ENCODE data around the gene TNK1.
A peak's percentile ranks its signal among the peaks of the same experiment; 100 is the strongest.

TNK1 gene

DNA sequence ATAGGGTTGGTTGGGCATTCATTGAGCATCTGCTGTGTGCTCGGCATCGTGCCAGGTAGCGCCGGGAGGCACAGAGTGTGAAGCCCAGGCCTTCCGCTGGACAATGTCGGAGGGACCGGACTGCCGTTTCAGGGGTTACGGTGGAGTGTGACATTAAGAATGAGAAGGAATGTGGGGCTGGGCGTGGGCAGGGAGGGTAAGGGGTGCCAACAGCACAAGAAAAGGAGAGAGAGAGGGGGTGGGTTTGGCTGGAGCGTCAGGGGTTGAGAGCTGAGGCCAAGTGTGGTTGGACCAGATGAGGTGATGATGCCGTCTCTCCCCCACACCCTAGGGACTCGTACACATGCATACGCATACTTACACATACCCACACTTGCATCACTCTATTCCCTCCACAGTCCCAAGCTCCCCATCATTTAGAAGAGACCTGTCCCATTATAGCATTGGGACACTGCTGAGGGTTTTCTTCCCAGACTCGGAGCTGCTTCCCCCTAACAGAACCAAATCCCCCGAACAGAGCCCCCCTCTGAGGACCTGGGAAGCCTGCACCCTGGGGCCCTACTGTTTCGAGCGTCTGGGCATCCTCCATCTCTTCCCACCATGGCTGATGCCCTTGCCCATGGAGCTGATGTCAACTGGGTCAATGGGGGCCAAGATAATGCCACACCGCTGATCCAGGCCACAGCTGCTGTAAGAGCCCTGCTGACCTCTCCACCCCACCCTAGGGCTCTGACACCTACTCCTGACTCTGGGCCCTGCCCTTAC, 32.2 kb upstream of the TNK1 start:
- H3K9me3 ChIP-seq, result no peaks in the 10 kb centered on the region
- H3K36me3 ChIP-seq, result no peaks in the 10 kb centered on the region
- TF ChIP-seq, protein P1, sequence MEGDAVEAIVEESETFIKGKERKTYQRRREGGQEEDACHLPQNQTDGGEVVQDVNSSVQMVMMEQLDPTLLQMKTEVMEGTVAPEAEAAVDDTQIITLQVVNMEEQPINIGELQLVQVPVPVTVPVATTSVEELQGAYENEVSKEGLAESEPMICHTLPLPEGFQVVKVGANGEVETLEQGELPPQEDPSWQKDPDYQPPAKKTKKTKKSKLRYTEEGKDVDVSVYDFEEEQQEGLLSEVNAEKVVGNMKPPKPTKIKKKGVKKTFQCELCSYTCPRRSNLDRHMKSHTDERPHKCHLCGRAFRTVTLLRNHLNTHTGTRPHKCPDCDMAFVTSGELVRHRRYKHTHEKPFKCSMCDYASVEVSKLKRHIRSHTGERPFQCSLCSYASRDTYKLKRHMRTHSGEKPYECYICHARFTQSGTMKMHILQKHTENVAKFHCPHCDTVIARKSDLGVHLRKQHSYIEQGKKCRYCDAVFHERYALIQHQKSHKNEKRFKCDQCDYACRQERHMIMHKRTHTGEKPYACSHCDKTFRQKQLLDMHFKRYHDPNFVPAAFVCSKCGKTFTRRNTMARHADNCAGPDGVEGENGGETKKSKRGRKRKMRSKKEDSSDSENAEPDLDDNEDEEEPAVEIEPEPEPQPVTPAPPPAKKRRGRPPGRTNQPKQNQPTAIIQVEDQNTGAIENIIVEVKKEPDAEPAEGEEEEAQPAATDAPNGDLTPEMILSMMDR (IDR thresholded peaks at IDR 0.05; ENCODE audit: low read depth, low read length), result no peak

DNA sequence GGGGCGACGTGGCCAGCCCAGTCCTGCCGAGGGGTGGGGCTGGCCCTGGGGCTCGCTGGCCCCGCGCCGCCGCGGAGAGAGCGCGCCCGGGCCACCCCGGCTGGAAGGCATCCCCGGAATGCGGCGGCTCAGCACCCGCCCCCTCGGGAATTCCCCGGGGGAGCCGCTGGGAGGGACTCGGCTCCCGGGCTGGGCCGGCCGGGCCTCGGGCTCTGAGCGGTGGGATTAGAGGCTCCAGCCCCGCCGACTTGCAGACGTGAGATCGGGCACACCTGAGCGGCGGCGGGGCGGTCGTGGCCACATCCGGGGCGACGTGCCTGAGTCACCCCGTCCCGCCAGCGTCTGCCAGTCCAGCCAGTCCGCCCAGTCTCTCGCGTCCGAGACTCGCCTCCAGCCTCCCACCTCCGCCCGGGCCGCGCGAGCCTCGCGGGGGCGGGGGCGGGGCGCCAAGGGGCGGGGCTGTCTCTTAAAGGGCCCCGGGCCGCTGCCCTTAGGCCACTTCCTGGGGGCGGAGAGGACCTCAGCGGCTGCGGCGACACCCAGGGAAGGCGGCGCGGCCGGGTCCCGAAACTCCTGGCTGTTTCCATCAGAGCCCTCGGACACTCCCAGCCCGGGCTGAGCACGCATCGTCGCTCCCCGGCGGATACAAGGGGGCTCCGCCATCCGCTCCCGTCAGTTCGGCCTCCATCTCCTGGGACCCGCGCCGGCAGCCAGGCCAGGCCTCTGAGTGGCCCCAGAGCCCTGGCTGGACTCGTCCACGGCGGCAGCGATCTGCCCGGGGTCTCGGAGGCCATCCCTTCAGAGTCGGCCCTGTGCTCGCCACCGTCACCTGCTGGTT, 29.0 kb upstream of the TNK1 start, which contains the start of gene KCTD11:
KCTD11 (plus strand) TSS at position 498 of the 838 bp plus-strand sequence.
- DNase-seq, result peak; percentile 58
- H3K9me3 ChIP-seq, result no peaks in the 10 kb centered on the region
- H3K4me1 ChIP-seq, result 0 out of 2 replicates have a peak, but pooled peaks cover 2% of the 10 kb centered on the region
- no peaks in the 10 kb centered on the region for H3K27me3 ChIP-seq
- TF ChIP-seq, protein P1 (IDR thresholded peaks at IDR 0.05; ENCODE audit: low read depth, low read length), result peak; percentile 30; the same call in 1 of the 2 replicates
- H3K4me3 ChIP-seq (ENCODE audit: low read depth, low read length), result peak within 1 kb of the TSS; percentile 54
- no peaks in the 10 kb centered on the region for H3K36me3 ChIP-seq

More for the DNA sequence above, 32.2 kb upstream of the TNK1 start:
- Histone ChIP-seq H3K4me1 (0 out of 2 replicates have a peak, but pooled peaks cover 2% of the 10 kb centered on the region), H3K27me3 (no peaks in the 10 kb centered on the region), H3K4me3 (ENCODE audit: low read depth, low read length) (no peak overlapping the region)
- no peak for DNase-seq

DNA sequence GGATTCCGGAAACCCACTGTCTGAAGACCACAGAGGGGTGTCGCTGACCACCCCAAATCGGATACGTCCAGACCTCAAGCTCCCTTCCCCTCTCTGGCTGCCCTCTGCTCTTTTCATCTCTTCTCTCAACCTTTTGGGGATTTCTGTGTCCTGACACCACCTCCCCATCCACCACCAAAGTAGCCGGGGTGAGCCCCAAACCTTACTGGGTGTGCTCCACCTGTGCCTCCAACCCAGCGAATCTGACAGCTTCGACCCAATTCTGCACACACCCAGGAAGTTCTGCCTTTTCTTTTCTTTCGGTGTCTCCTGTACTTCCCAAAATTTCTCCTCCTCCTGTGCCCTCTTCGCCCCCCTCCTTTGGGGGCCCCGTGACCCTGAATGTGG, 28.4 kb upstream of the TNK1 start:
- TF ChIP-seq, protein P1 (IDR thresholded peaks at IDR 0.05; ENCODE audit: low read depth, low read length), result no peak; the same call in 1 of the 2 replicates
- no peak for DNase-seq

DNA sequence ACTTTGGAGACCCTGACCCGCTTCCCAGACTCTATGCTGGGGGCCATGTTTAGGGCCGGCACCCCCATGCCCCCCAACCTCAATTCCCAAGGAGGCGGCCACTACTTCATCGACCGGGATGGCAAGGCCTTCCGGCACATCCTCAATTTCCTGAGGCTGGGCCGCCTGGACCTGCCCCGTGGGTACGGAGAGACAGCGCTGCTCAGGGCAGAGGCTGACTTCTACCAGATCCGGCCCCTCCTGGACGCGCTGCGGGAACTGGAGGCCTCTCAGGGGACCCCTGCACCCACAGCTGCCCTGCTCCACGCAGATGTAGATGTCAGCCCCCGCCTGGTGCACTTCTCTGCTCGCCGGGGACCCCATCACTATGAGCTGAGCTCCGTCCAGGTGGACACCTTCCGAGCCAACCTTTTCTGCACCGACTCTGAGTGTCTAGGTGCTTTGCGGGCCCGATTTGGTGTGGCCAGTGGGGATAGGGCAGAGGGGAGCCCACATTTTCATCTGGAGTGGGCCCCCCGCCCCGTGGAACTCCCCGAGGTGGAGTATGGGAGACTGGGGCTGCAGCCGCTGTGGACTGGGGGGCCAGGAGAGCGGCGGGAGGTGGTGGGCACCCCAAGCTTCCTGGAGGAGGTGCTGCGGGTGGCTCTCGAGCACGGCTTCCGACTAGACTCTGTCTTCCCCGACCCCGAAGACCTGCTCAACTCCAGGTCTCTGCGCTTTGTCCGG, 27.8 kb upstream of the TNK1 start:
- Histone ChIP-seq H3K9me3 (no peaks in the 10 kb centered on the region), H3K36me3 (no peaks in the 10 kb centered on the region), H3K27me3 (no peaks in the 10 kb centered on the region), H3K4me3 (ENCODE audit: low read depth, low read length) (no peak overlapping the region), H3K4me1 (0 out of 2 replicates have a peak, but pooled peaks cover 2% of the 10 kb centered on the region)
- TF ChIP-seq, protein P1 (IDR thresholded peaks at IDR 0.05; ENCODE audit: low read depth, low read length), result no peak
- no peak for DNase-seq

More for the DNA sequence above, 28.4 kb upstream of the TNK1 start:
- Histone ChIP-seq H3K36me3 (no peaks in the 10 kb centered on the region), H3K9me3 (no peaks in the 10 kb centered on the region), H3K4me3 (ENCODE audit: low read depth, low read length) (peak overlapping the region; percentile 54), H3K4me1 (0 out of 2 replicates have a peak, but pooled peaks cover 2% of the 10 kb centered on the region), H3K27me3 (no peaks in the 10 kb centered on the region)

DNA sequence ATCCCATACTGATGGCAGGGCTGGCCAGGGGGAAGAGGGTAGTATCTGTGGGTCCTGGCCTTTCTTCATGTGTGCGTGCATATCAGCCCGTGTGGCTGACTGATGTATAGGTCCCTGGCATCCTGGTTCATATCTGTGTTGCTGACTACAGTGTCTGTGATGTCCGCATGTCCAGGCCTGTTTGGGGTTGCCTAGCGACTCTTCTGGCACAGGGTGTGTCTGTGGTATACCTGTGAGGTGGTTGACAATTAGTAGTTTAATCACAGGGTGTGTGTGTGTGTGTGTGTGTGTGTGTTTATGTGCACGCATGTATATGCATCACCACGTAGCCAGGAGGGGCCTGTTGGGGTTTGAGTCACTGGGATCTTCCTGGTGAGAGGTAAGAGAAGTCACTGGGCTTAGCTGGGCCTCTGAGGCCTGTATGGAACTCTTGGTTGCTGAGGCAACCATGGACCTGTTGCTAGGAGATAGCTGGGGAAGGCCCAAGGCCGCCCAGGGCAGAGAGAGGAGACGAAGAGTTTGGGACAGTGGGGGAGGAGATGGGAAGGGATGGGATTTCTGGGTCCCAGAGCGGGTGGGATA, 26.5 kb upstream of the TNK1 start:
- H3K36me3 ChIP-seq, result no peaks in the 10 kb centered on the region
- no peaks in the 10 kb centered on the region for H3K9me3 ChIP-seq
- TF ChIP-seq, protein P1 (IDR thresholded peaks at IDR 0.05; ENCODE audit: low read depth, low read length), result no peak
- H3K27me3 ChIP-seq, result no peaks in the 10 kb centered on the region
- no peak for DNase-seq
- 0 out of 2 replicates have a peak, but pooled peaks cover 2% of the 10 kb centered on the region for H3K4me1 ChIP-seq
- H3K4me3 ChIP-seq (ENCODE audit: low read depth, low read length), result no peak overlapping the region
